IMR-90 (cell line): ENCODE data around the gene PROKR2. TPM values are rescaled to one million over a fixed set of nuclear protein-coding genes. Genes with fewer than 3 reads are reported as not detected.

Experiments
- ATAC-seq: fragments of 200-7000 bp; cut with Tn5 transposase; 2 replicates; pipeline ENCODE4 v1.9.1; 2020; ENCODE audit warnings: low read depth, mild to moderate bottlenecking, moderate library complexity
- BruUV-seq: library from RNA; stranded (reverse); fragments of 400-500 nt; replicated peaks from 2 replicates; lab custom pipeline; 2021; lab: Mats Ljungman, UMichigan
- CTCF ChIA-PET: fragments of 300-600 bp; formaldehyde crosslinking; extraction: SDS; loops from one replicate; lab custom pipeline; 2021; ENCODE audit warnings: antibody characterized with exemption; lab: Yijun Ruan, JAX
- POLR2A ChIA-PET: fragments of 300-600 bp; sonication (Branson Sonifier 250); formaldehyde crosslinking; loops from one replicate; lab custom pipeline; 2022; ENCODE audit warnings: antibody characterized with exemption; ENCODE audit not compliant: unreplicated experiment; lab: Charles Lee
- DNase-seq: peaks from one replicate; pipeline ENCODE4 v3.0.0; 2013
- H2AFZ ChIP-seq: replicated peaks from 2 replicates; pipeline ENCODE3; 2013; ENCODE audit warnings: low read length, mild to moderate bottlenecking; ENCODE audit not compliant: poor library complexity
- H2AK5ac ChIP-seq: 2 replicates; pipeline ENCODE4 v1.6.1; 2013; ENCODE audit warnings: low read depth, low read length, inconsistent platforms
- H2AK9ac ChIP-seq: replicated peaks from 2 replicates; pipeline ENCODE3; 2013; ENCODE audit warnings: mild to moderate bottlenecking, low read depth, low read length, moderate library complexity; ENCODE audit not compliant: poor library complexity
- H2BK120ac ChIP-seq: 2 replicates; pipeline ENCODE4 v1.6.1; 2013; ENCODE audit warnings: low read depth, low read length, inconsistent platforms
- H2BK15ac ChIP-seq: 3 replicates; pipeline ENCODE4 v1.6.1; 2013; ENCODE audit warnings: low read depth, low read length, inconsistent platforms
- H2BK20ac ChIP-seq: 2 replicates; pipeline ENCODE4 v1.6.1; 2013; ENCODE audit warnings: low read depth, mild to moderate bottlenecking, inconsistent platforms, low read length, moderate library complexity
- H2BK5ac ChIP-seq: 2 replicates; pipeline ENCODE4 v1.6.1; 2013; ENCODE audit warnings: mild to moderate bottlenecking, low read depth, low read length, inconsistent platforms; ENCODE audit not compliant: poor library complexity, severe bottlenecking
- H3K14ac ChIP-seq: replicated peaks from 2 replicates; pipeline ENCODE4 v1.6.1; 2013; ENCODE audit warnings: low read depth, low read length, inconsistent platforms
- H3K18ac ChIP-seq: 2 replicates; pipeline ENCODE4 v1.6.1; 2013; ENCODE audit warnings: low read depth, low read length, control low read depth
- H3K23ac ChIP-seq: 2 replicates; pipeline ENCODE4 v1.6.1; 2013; ENCODE audit warnings: low read depth, low read length, inconsistent platforms
- H3K27ac ChIP-seq: 2 replicates; pipeline ENCODE4 v1.5.1; 2013; ENCODE audit warnings: mild to moderate bottlenecking, control low read depth, low read length; ENCODE audit not compliant: insufficient read depth
- H3K27me3 ChIP-seq: 2 replicates; pipeline ENCODE4 v1.6.1; 2013; ENCODE audit warnings: low read length; ENCODE audit not compliant: control insufficient read depth, insufficient read depth
- H3K36me3 ChIP-seq: 2 replicates; pipeline ENCODE4 v1.6.1; 2013; ENCODE audit warnings: low read length, mixed read lengths; ENCODE audit not compliant: control insufficient read depth, insufficient read depth
- H3K4ac ChIP-seq: 2 replicates; pipeline ENCODE4 v1.6.1; 2013; ENCODE audit warnings: low read depth, low read length, inconsistent platforms
- H3K4me1 ChIP-seq: 2 replicates; pipeline ENCODE4 v1.6.1; 2013; ENCODE audit warnings: low read length, mixed read lengths; ENCODE audit not compliant: control insufficient read depth, insufficient read depth
- H3K4me2 ChIP-seq: 2 replicates; pipeline ENCODE4 v1.6.1; 2013; ENCODE audit warnings: low read depth, mild to moderate bottlenecking, control low read depth, low read length, moderate library complexity
- H3K4me3 ChIP-seq: 2 replicates; pipeline ENCODE4 v1.5.1; 2013; ENCODE audit warnings: low read depth, mild to moderate bottlenecking, control low read depth, low read length, moderate library complexity; ENCODE audit not compliant: insufficient read depth
- H3K56ac ChIP-seq: 2 replicates; pipeline ENCODE4 v1.6.1; 2013; ENCODE audit warnings: low read length, inconsistent platforms; ENCODE audit not compliant: insufficient read depth; ENCODE audit errors: extremely low read depth
- H3K79me1 ChIP-seq, 2 experiments: 2 replicates each; pipeline ENCODE4 v1.6.1; 2013; ENCODE audit warnings: low read length in 2 of 2, inconsistent platforms in 1 of 2, low read depth in 1 of 2
- H3K9ac ChIP-seq: 2 replicates; pipeline ENCODE4 v1.6.1; 2013; ENCODE audit warnings: low read depth, low read length, control low read depth
- H3K9me1 ChIP-seq: 2 replicates; pipeline ENCODE4 v1.6.1; 2013; ENCODE audit warnings: low read length, inconsistent platforms; ENCODE audit not compliant: insufficient read depth
- H3K9me3 ChIP-seq: 2 replicates; pipeline ENCODE4 v1.6.1; 2013; ENCODE audit warnings: low read length; ENCODE audit not compliant: control insufficient read depth, insufficient read depth
- H4K20me1 ChIP-seq: 2 replicates; pipeline ENCODE4 v1.6.1; 2013; ENCODE audit warnings: low read length, inconsistent platforms; ENCODE audit not compliant: insufficient read depth
- H4K5ac ChIP-seq: 2 replicates; pipeline ENCODE4 v1.6.1; 2013; ENCODE audit warnings: mild to moderate bottlenecking, low read depth, low read length, control low read depth
- H4K8ac ChIP-seq, 2 experiments: 2 replicates each; pipeline ENCODE4 v1.6.1; 2013; ENCODE audit warnings: low read depth in 2 of 2, low read length in 2 of 2, control low read depth in 1 of 2, inconsistent platforms in 1 of 2
- H4K91ac ChIP-seq: 2 replicates; pipeline ENCODE4 v1.6.1; 2013; ENCODE audit warnings: low read depth, low read length, inconsistent platforms; ENCODE audit not compliant: insufficient read depth
- CEBPB ChIP-seq: IDR thresholded peaks from 2 replicates; pipeline ENCODE4 v1.6.1; 2012; ENCODE audit warnings: low read depth, low read length, improper control_type of control experiment
- MAZ ChIP-seq: IDR thresholded peaks from 2 replicates; pipeline ENCODE4 v1.6.1; 2012; ENCODE audit warnings: low read depth, mild to moderate bottlenecking, low read length, improper control_type of control experiment, moderate library complexity, borderline replicate concordance
- NFE2L2 ChIP-seq: fragments of 150-350 bp; IDR thresholded peaks from 2 replicates; pipeline ENCODE4 v1.6.1; 2016; ENCODE audit warnings: low read depth, mild to moderate bottlenecking, low read length
- POLR2A ChIP-seq: IDR thresholded peaks from 2 replicates; pipeline ENCODE4 v1.6.1; 2012; ENCODE audit warnings: mild to moderate bottlenecking, low read depth, low read length
- RAD21 ChIP-seq: IDR thresholded peaks from 2 replicates; pipeline ENCODE4 v1.6.1; 2012; ENCODE audit warnings: low read length, improper control_type of control experiment
- RCOR1 ChIP-seq: IDR thresholded peaks from 2 replicates; pipeline ENCODE4 v1.6.1; 2012; ENCODE audit warnings: mild to moderate bottlenecking, low read length, improper control_type of control experiment; ENCODE audit not compliant: insufficient replicate concordance
- RFX5 ChIP-seq: IDR thresholded peaks from 2 replicates; pipeline ENCODE4 v1.8.0; 2012; ENCODE audit warnings: low read depth, mild to moderate bottlenecking, low read length, moderate library complexity
- WGBS, 2 experiments: methylation state at CpG; one replicate each; pipeline versions ENCODE4 v1.1.5 to v1.1.7; 2013; ENCODE audit warnings: missing lambda C conversion rate in 2 of 2; ENCODE audit not compliant: insufficient read length in 1 of 2; ENCODE audit errors: extremely low coverage in 2 of 2; 5-methylcytosine and 5-hydroxymethylcytosine counted together
- dilution Hi-C: fragments of 300-500 bp; cut with HindIII; formaldehyde crosslinking; loops from one replicate; pipeline ENCODE4 v1.14.3; 2018; ENCODE audit warnings: low sequenced_read_pairs; ENCODE audit not compliant: unreplicated experiment
- in situ Hi-C: fragments of 300-500 bp; cut with MboI; formaldehyde crosslinking; loops from 3 replicates; pipeline ENCODE4 v1.14.3; 2019; ENCODE audit warnings: low sequenced_read_pairs, inconsistent platforms, mixed read lengths
- intact Hi-C: fragments of 100-400 bp; cut with micrococcal nuclease; formaldehyde crosslinking; loops from 2 replicates; pipeline ENCODE4 v1.10.0; 2022
- polyA plus RNA-seq, 3 experiments: library from polyadenylated mRNA; depleted of rRNA; stranded (reverse); fragments of >200 nt; gene quantifications; 2 replicates each; pipeline ENCODE4 v1.2.3, GENCODE V29; 2012; ENCODE audit warnings: low replicate concordance in 1 of 3
- total RNA-seq: library from RNA; depleted of rRNA; stranded (reverse); fragments of >200 nt; gene quantifications from 2 replicates; pipeline ENCODE4 v1.2.3, GENCODE V29; 2012
- TF ChIP-seq, protein P1 (sequence below): conservative IDR thresholded peaks from 2 replicates; pipeline ENCODE4 v1.5.1; 2012; ENCODE audit warnings: mild to moderate bottlenecking, low read depth, low read length, improper control_type of control experiment
- TF ChIP-seq, protein P2 (sequence below): fragments of 150-350 bp; IDR thresholded peaks from 2 replicates; pipeline ENCODE4 v1.6.1; 2016; ENCODE audit warnings: low read depth, mild to moderate bottlenecking, low read length, moderate library complexity, borderline replicate concordance

PROKR2 gene
- total and polyA plus RNA-seq, 2 of the 4 experiments (the other 2 are of a cell fraction), result not detected

DNA sequence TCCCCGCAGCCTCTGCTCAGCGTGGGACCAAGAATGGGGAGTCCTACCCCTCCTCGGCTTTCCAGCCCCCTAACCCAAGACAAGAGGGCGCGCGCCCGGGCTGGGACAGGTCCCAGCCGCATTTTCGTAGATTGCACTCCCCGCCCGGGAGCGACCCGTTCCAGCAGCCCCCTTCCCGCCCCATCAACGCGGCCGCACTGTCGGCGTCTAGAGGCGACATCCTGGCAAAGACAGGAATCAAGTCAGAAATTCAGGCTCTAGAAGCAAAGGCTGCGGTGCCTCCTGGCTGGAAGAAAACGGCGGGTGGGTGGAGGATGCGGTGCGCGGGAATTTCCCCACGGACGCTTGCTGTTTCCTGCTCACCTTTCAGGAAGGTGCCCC, 957 bp downstream of the PROKR2 start:
- H4K8ac ChIP-seq, result no peak overlapping the region
- ChIA-PET POLR2A (interaction anchor here (0.6 kb wide), 1 partner anchor 9 kb away, joined by 4 read pairs; no protein-coding TSS in a partner anchor), CTCF (no interaction called here)
- no peak for DNase-seq
- no peak overlapping the region for H3K4me3 ChIP-seq
- peak overlapping the region; percentile 43 for H2AFZ ChIP-seq
- in situ Hi-C loops (no loop called here), intact Hi-C loops (no loop called here), dilution Hi-C loops (no loop called here)
- H3K18ac ChIP-seq, result no peak overlapping the region
- H3K4ac ChIP-seq, result no peak overlapping the region
- H2BK5ac ChIP-seq, result no peak overlapping the region
- no peaks in the 10 kb centered on the region for H3K9me1 ChIP-seq
- peaks cover 37% of the 10 kb centered on the region for H3K27me3 ChIP-seq
- ATAC-seq, result no peak
- no peak overlapping the region for H4K91ac ChIP-seq
- no peak overlapping the region for H3K9ac ChIP-seq
- H2BK20ac ChIP-seq, result no peak overlapping the region
- no peak overlapping the region for H2BK15ac ChIP-seq
- 0% methylated on average over 1 of the region's 28 CpGs; no CpG with 5 or more reads in 1 of the 2 experiments for WGBS, 2 experiments
- H3K56ac ChIP-seq, result no peak overlapping the region
- no peak overlapping the region for H3K4me2 ChIP-seq
- no peaks in the 10 kb centered on the region for H3K4me1 ChIP-seq
- no TSS peak for BruUV-seq
- no peak overlapping the region for H3K27ac ChIP-seq
- no peak overlapping the region for H3K14ac ChIP-seq
- H3K9me3 ChIP-seq, result no peaks in the 10 kb centered on the region
- H3K23ac ChIP-seq, result no peak overlapping the region
- H3K36me3 ChIP-seq, result no peaks in the 10 kb centered on the region
- no peaks in the 10 kb centered on the region for H3K79me1 ChIP-seq
- H4K5ac ChIP-seq, result no peak overlapping the region
- TF ChIP-seq CEBPB (no peak), RFX5 (no peak), NFE2L2 (no peak), POLR2A (no peak), RAD21 (no peak), MAZ (no peak), RCOR1 (no peak)
- TF ChIP-seq, protein P1, sequence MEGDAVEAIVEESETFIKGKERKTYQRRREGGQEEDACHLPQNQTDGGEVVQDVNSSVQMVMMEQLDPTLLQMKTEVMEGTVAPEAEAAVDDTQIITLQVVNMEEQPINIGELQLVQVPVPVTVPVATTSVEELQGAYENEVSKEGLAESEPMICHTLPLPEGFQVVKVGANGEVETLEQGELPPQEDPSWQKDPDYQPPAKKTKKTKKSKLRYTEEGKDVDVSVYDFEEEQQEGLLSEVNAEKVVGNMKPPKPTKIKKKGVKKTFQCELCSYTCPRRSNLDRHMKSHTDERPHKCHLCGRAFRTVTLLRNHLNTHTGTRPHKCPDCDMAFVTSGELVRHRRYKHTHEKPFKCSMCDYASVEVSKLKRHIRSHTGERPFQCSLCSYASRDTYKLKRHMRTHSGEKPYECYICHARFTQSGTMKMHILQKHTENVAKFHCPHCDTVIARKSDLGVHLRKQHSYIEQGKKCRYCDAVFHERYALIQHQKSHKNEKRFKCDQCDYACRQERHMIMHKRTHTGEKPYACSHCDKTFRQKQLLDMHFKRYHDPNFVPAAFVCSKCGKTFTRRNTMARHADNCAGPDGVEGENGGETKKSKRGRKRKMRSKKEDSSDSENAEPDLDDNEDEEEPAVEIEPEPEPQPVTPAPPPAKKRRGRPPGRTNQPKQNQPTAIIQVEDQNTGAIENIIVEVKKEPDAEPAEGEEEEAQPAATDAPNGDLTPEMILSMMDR, result no peak
- TF ChIP-seq, protein P2, sequence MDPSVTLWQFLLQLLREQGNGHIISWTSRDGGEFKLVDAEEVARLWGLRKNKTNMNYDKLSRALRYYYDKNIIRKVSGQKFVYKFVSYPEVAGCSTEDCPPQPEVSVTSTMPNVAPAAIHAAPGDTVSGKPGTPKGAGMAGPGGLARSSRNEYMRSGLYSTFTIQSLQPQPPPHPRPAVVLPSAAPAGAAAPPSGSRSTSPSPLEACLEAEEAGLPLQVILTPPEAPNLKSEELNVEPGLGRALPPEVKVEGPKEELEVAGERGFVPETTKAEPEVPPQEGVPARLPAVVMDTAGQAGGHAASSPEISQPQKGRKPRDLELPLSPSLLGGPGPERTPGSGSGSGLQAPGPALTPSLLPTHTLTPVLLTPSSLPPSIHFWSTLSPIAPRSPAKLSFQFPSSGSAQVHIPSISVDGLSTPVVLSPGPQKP, result no peak
- H2AK5ac ChIP-seq, result no peak overlapping the region
- H2BK120ac ChIP-seq, result no peak overlapping the region
- H2AK9ac ChIP-seq, result no peak overlapping the region
- H4K20me1 ChIP-seq, result no peaks in the 10 kb centered on the region
